ENCODE results near the gene PGAP3. TPM values are rescaled to one million over a fixed set of nuclear protein-coding genes. Genes with fewer than 3 reads are reported as not detected.
A peak's percentile ranks its signal among the peaks of the same experiment; 100 is the strongest.
"Not testable (repeated sequence)": the region's sequence is repeated elsewhere in the genome, so short reads cannot be mapped to it uniquely, and the experiment has no call there.

The PGAP3 gene
- total and polyA plus RNA-seq, 5 donors: 12.9 to 24.0 (median 14.7) TPM

- Histone ChIP-seq H3K4me1 (ENCODE audit: control insufficient read depth, insufficient read depth, low read length) (peaks cover 12% of the 10 kb centered on the region), H3K27ac (ENCODE audit: low read length) (peak overlapping the region; percentile 49), H3K9me3 (ENCODE audit: control insufficient read depth, low read length) (no peaks in the 10 kb centered on the region), H3K27me3 (ENCODE audit: control insufficient read depth, insufficient read depth) (no peaks in the 10 kb centered on the region), H3K4me3 (ENCODE audit: low read length) (no peak overlapping the region)
- intact Hi-C loops (cut with DNase I): loop anchor here in 1 of 4 donors (10.0 kb wide), 1 partner anchor 58 kb away; no protein-coding TSS in a partner anchor
- WGBS: 53% methylated on average over 12 of the region's 12 CpGs
- DNase-seq (peak in 2 of 3 donors; percentile 28 to 71), ATAC-seq (peak in 1 of 2 donors; percentile 33)
These were observed 15.3 kb upstream of the PGAP3 start for GRCh38 chr17:39702901-39703893.

- H3K4me1 ChIP-seq (ENCODE audit: control insufficient read depth, insufficient read depth, low read length): peaks cover 12% of the 10 kb centered on the region
- WGBS: 57% methylated on average over 4 of the region's 4 CpGs
These were observed 14.0 kb upstream of the PGAP3 start for GRCh38 chr17:39701784-39702422.

GRCh38 chr17:39701012-39701783, 13.3 kb upstream of the PGAP3 start:
- Histone ChIP-seq H3K4me1 (ENCODE audit: control insufficient read depth, insufficient read depth, low read length) (peaks cover 12% of the 10 kb centered on the region), H3K27ac (ENCODE audit: low read length) (peak overlapping the region; percentile 49), H3K4me3 (ENCODE audit: low read length) (peak overlapping the region; percentile 91), H3K9me3 (ENCODE audit: control insufficient read depth, low read length) (no peaks in the 10 kb centered on the region), H3K27me3 (ENCODE audit: control insufficient read depth, insufficient read depth) (no peaks in the 10 kb centered on the region)
- intact Hi-C loops (cut with DNase I): loop anchor here in 1 of 4 donors (10.0 kb wide), 1 partner anchor 56 kb away; no protein-coding TSS in a partner anchor
- ATAC-seq: no peak
- 33% methylated on average over 10 of the region's 10 CpGs for WGBS
- DNase-seq: peak in 1 of 3 donors; percentile 26

More at GRCh38 chr17:39701784-39702422, 14.0 kb upstream of the PGAP3 start:
- ATAC-seq (no peak), DNase-seq (no peak)
- H3K27me3 ChIP-seq (ENCODE audit: control insufficient read depth, insufficient read depth): no peaks in the 10 kb centered on the region
- no peak overlapping the region for H3K4me3 ChIP-seq (ENCODE audit: low read length)
- H3K9me3 ChIP-seq (ENCODE audit: control insufficient read depth, low read length): no peaks in the 10 kb centered on the region
- peak overlapping the region; percentile 49 for H3K27ac ChIP-seq (ENCODE audit: low read length)
- intact Hi-C loops (cut with DNase I): loop anchor here in 1 of 4 donors (10.0 kb wide), 1 partner anchor 57 kb away; no protein-coding TSS in a partner anchor

- 1% methylated on average over 57 of the region's 57 CpGs for WGBS
- Histone ChIP-seq H3K9me3 (ENCODE audit: control insufficient read depth, low read length) (no peaks in the 10 kb centered on the region), H3K4me3 (ENCODE audit: low read length) (peak overlapping the region; percentile 91), H3K27me3 (ENCODE audit: control insufficient read depth, insufficient read depth) (no peaks in the 10 kb centered on the region), H3K4me1 (ENCODE audit: control insufficient read depth, insufficient read depth, low read length) (peaks cover 9% of the 10 kb centered on the region), H3K27ac (ENCODE audit: low read length) (peak overlapping the region; percentile 73)
- intact Hi-C loops (cut with DNase I): loop anchor here in 1 of 4 donors (10.0 kb wide), 1 partner anchor 56 kb away; no protein-coding TSS in a partner anchor
- DNase-seq (peak; percentile 29 to 74 (median 71)), ATAC-seq (peak; percentile 53 to 58)
These were observed 12.5 kb upstream of the PGAP3 start for GRCh38 chr17:39700148-39700987.

GRCh38 chr17:39699818-39700147, 11.9 kb upstream of the PGAP3 start, which contains the start of gene ERBB2:
Gene ERBB2, plus strand, starts transcription at chr17:39700064. Its CDS starts 175 bp downstream, at chr17:39700239.
- WGBS: 3% methylated on average over 20 of the region's 20 CpGs
- intact Hi-C loops (cut with DNase I): loop anchor here in 1 of 4 donors (10.0 kb wide), 1 partner anchor 55 kb away; no protein-coding TSS in a partner anchor
- DNase-seq (peak; percentile 77 to 90 (median 89)), ATAC-seq (peak; percentile 89 to 90)
- H3K27me3 ChIP-seq (ENCODE audit: control insufficient read depth, insufficient read depth): no peaks in the 10 kb centered on the region
- no peaks in the 10 kb centered on the region for H3K9me3 ChIP-seq (ENCODE audit: control insufficient read depth, low read length)
- H3K4me3 ChIP-seq (ENCODE audit: low read length): peak within 1 kb of the TSS; percentile 91
- peaks cover 5% of the 10 kb centered on the region for H3K4me1 ChIP-seq (ENCODE audit: control insufficient read depth, insufficient read depth, low read length)
- H3K27ac ChIP-seq (ENCODE audit: low read length): peak within 1 kb of the TSS; percentile 73

GRCh38 chr17:39699157-39699817, 11.4 kb upstream of the PGAP3 start:
- H3K9me3 ChIP-seq (ENCODE audit: control insufficient read depth, low read length); ATAC-seq; DNase-seq; H3K27me3 ChIP-seq (ENCODE audit: control insufficient read depth, insufficient read depth); H3K4me1 ChIP-seq (ENCODE audit: control insufficient read depth, insufficient read depth, low read length); intact Hi-C loops (cut with DNase I): not testable (repeated sequence)
- peak overlapping the region; percentile 91 for H3K4me3 ChIP-seq (ENCODE audit: low read length)
- peak overlapping the region; percentile 73 for H3K27ac ChIP-seq (ENCODE audit: low read length)
- WGBS: 47% methylated on average over 11 of the region's 11 CpGs

- ATAC-seq: no peak
These were observed 10.1 kb upstream of the PGAP3 start for GRCh38 chr17:39697961-39698360.

GRCh38 chr17:39696731-39697130, 8.9 kb upstream of the PGAP3 start:
- intact Hi-C loops (cut with DNase I): no loop called here
- Histone ChIP-seq H3K4me1 (ENCODE audit: control insufficient read depth, insufficient read depth, low read length) (peaks cover 1% of the 10 kb centered on the region), H3K27ac (ENCODE audit: low read length) (no peak overlapping the region), H3K4me3 (ENCODE audit: low read length) (no peak overlapping the region), H3K27me3 (ENCODE audit: control insufficient read depth, insufficient read depth) (no peaks in the 10 kb centered on the region), H3K9me3 (ENCODE audit: control insufficient read depth, low read length) (no peaks in the 10 kb centered on the region)
- ATAC-seq (no peak), DNase-seq (no peak)
- 86% methylated on average over 6 of the region's 6 CpGs for WGBS

More at GRCh38 chr17:39697961-39698360, 10.1 kb upstream of the PGAP3 start:
- DNase-seq: no peak
- Histone ChIP-seq H3K9me3 (ENCODE audit: control insufficient read depth, low read length) (no peaks in the 10 kb centered on the region), H3K27me3 (ENCODE audit: control insufficient read depth, insufficient read depth) (no peaks in the 10 kb centered on the region), H3K4me3 (ENCODE audit: low read length) (no peak overlapping the region), H3K27ac (ENCODE audit: low read length) (no peak overlapping the region), H3K4me1 (ENCODE audit: control insufficient read depth, insufficient read depth, low read length) (peaks cover 3% of the 10 kb centered on the region)
- 95% methylated on average over 5 of the region's 5 CpGs for WGBS
- intact Hi-C loops (cut with DNase I): no loop called here

GRCh38 chr17:39695089-39695474, 7.2 kb upstream of the PGAP3 start:
- H3K9me3 ChIP-seq (ENCODE audit: control insufficient read depth, low read length): no peaks in the 10 kb centered on the region
- WGBS: 74% methylated on average over 2 of the region's 2 CpGs
- DNase-seq (no peak), ATAC-seq (no peak)
- H3K4me1 ChIP-seq (ENCODE audit: control insufficient read depth, insufficient read depth, low read length): no peaks in the 10 kb centered on the region
- intact Hi-C loops (cut with DNase I): no loop called here
- no peaks in the 10 kb centered on the region for H3K27me3 ChIP-seq (ENCODE audit: control insufficient read depth, insufficient read depth)
- H3K27ac ChIP-seq (ENCODE audit: low read length): no peak overlapping the region
- H3K4me3 ChIP-seq (ENCODE audit: low read length): no peak overlapping the region

Measured in right cardiac atrium (tissue), 5 donors.